GM20000 (cell line): ENCODE results near the gene NIBAN1.
A peak's percentile ranks its signal among the peaks of the same experiment; 100 is the strongest.

Experiments
- DNase-seq: peaks from one replicate; pipeline ENCODE4 v3.0.0; 2012; ENCODE audit warnings: low spot score
- TF ChIP-seq, protein P1 (sequence below): IDR thresholded peaks from 2 replicates; pipeline ENCODE4 v1.5.1; 2012; ENCODE audit warnings: mild to moderate bottlenecking, control low read depth; ENCODE audit errors: extremely low read depth, missing control alignments

NIBAN1 gene, protein sequence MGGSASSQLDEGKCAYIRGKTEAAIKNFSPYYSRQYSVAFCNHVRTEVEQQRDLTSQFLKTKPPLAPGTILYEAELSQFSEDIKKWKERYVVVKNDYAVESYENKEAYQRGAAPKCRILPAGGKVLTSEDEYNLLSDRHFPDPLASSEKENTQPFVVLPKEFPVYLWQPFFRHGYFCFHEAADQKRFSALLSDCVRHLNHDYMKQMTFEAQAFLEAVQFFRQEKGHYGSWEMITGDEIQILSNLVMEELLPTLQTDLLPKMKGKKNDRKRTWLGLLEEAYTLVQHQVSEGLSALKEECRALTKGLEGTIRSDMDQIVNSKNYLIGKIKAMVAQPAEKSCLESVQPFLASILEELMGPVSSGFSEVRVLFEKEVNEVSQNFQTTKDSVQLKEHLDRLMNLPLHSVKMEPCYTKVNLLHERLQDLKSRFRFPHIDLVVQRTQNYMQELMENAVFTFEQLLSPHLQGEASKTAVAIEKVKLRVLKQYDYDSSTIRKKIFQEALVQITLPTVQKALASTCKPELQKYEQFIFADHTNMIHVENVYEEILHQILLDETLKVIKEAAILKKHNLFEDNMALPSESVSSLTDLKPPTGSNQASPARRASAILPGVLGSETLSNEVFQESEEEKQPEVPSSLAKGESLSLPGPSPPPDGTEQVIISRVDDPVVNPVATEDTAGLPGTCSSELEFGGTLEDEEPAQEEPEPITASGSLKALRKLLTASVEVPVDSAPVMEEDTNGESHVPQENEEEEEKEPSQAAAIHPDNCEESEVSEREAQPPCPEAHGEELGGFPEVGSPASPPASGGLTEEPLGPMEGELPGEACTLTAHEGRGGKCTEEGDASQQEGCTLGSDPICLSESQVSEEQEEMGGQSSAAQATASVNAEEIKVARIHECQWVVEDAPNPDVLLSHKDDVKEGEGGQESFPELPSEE

DNA sequence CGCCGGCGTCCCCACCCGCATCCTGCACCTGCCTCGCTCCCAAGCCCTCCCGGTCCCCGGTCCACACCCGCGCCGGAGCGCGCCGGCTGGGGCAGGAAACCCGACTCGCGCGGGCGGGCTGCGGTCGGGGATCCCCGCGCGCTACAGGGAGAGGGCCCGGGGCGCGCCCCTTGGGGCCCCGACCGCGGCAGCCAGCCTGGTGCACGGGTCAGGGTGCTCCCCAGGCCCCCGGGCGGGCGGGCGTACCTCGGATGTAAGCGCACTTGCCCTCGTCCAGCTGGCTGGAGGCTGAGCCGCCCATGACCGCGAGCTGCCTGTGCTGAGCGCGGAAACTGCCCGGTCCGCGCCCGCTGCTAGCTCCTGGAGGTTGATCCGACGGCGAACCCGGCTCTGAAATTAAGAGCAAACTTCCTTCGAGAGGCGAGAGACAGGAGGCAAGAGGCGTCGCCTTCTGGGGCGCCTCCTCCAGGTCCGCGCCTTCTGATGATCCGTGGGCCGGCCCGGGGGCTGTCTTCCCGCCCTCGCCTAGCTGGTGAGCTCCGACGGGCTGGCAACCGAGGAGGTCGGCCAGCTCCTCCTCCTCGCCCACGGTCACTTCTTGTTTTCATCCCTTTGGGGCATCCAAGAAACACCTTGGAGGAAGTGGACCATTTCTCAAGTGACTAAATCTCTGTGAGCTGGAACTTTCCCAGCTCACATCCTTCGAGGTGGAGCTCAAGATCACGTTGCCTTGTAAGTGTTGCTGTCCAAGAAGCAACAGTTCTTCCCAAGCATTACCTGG lies at the start of gene NIBAN1:
Gene NIBAN1 (minus strand): TSS at position 453 of the 781 bp plus-strand sequence. CDS start 152 bp downstream, at position 301.
- peak; percentile 67 for DNase-seq
- TF ChIP-seq, protein P1, sequence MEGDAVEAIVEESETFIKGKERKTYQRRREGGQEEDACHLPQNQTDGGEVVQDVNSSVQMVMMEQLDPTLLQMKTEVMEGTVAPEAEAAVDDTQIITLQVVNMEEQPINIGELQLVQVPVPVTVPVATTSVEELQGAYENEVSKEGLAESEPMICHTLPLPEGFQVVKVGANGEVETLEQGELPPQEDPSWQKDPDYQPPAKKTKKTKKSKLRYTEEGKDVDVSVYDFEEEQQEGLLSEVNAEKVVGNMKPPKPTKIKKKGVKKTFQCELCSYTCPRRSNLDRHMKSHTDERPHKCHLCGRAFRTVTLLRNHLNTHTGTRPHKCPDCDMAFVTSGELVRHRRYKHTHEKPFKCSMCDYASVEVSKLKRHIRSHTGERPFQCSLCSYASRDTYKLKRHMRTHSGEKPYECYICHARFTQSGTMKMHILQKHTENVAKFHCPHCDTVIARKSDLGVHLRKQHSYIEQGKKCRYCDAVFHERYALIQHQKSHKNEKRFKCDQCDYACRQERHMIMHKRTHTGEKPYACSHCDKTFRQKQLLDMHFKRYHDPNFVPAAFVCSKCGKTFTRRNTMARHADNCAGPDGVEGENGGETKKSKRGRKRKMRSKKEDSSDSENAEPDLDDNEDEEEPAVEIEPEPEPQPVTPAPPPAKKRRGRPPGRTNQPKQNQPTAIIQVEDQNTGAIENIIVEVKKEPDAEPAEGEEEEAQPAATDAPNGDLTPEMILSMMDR = no peak

DNA sequence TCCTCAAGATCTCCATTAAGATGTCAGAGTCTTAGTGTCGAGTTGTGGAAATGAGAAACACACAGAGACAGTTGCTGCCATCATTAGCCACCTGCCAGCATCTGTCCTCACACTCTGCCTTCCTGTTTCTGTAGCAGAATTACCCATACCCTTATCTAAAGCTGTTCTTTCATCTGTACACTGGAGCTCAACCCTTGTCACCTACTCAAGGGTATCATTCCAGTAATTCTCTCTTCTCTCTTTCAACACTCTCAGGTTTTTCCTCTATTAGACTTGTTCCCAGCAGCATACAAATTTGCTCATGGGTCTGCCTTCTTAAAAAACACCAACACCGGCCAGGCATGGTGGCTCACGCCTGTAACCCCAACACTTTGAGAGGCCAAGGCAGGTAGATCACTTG lies 43.7 kb upstream of the NIBAN1 start:
- DNase-seq = no peak
- TF ChIP-seq, protein P1 = no peak

DNA sequence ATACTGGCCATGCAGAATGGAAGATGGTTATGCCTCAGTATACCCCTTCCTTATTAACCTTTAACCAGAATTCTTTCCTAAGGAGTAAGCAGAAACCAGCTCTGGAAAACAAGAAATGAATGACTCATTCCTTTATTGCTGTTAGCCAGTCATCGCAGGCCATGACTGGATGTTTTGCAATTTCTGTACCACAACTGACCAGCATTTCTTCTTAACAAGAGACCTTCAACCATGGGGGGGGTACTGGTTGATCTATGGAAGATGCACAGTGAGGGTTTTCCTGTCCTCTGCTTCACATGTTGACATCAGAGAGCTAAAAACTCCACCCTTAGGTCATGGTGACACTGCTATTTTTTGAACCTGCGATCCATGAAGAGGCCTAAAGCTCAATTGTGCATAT lies 43.0 kb upstream of the NIBAN1 start:
- TF ChIP-seq, protein P1 = no peak
- DNase-seq = no peak

DNA sequence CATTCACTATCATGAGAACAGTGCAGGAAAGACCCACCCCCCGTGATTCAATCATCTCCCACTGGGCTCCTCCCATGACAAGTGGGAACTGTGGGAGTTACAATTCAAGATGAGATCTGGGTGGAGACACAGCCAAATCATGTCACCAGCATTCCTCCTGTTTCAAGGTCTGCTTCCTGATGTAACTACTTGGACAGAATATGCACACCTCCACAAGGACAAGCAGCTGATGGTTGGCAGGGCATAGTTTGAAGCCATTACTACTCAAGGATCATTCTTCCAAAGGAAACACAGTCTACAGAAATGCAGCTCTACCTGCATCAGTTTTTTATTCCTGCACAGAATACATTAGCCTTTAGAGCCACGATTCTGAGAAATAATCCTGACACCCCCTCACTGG lies 42.6 kb upstream of the NIBAN1 start:
- TF ChIP-seq, protein P1 = no peak
- DNase-seq = no peak

DNA sequence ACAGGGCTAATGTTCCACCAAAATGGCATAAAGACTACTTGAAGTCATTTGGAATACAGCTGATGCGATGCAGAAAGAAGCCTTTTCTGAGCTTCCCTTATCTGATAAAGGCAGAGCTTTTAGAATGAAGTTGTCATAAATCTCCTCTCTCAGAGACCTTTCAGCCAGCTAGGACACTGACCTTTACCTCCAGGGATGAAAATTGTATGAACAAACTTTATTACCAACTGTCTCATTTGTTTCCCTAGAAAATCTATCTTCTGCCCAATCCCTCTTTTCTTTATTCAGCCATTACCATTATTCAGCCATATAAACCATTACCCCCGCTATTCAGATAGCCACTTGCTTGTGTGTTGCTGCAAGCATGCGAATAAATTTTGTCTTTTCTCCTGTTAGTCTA lies 41.3 kb upstream of the NIBAN1 start:
- TF ChIP-seq, protein P1 = no peak
- no peak for DNase-seq

DNA sequence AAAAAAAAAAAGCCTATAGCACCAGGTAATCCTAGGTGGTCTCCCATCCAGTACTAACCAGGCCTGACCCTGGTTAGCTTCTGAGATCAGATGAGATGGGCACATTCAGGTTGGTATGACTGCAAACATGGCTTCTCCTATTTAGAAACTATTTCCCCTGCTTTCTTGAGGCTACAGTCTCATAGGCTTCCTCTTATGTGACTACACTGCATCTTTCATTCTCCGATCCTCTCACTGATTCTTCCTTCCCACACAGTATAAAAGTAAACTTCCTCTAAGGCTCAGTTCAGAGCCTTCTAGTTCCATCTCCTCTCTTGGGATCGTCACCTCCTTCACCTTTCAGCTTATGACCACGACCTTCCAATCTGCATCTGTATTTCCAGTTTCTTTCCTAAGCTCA lies 40.6 kb upstream of the NIBAN1 start:
- TF ChIP-seq, protein P1 = no peak
- no peak for DNase-seq
